Activated CD4-positive, alpha-beta T cell treated with anti-CD3 and anti-CD28 coated beads, Interleukin-2, Interleukin-6, amounts not matched to agents 100 ng/mL and 50 ng/mL, durations not matched to agents 16 hours and 8 hours (primary cell): ENCODE results near the gene SCIN.

Experiments
- DNase-seq: peaks from one replicate; pipeline ENCODE4 v3.0.0-alpha.2; 2020

The SCIN gene

GRCh38 chr7:12569673-12570072, 847 bp upstream of the SCIN start:
- DNase-seq = no peak

- DNase-seq = peak; percentile 1
These were observed 369 bp upstream of the SCIN start for GRCh38 chr7:12570168-12570533.

- no peak for DNase-seq
These were observed 1.2 kb downstream of the SCIN start for GRCh38 chr7:12571691-12572090.

- DNase-seq = no peak
These were observed 2.5 kb downstream of the SCIN start for GRCh38 chr7:12572941-12573575.

GRCh38 chr7:12573885-12574284, 3.4 kb downstream of the SCIN start:
- no peak for DNase-seq

- no peak for DNase-seq
These were observed 8.6 kb downstream of the SCIN start for GRCh38 chr7:12578930-12579640.

- DNase-seq = no peak
These were observed 11.4 kb downstream of the SCIN start for GRCh38 chr7:12581897-12582296.

GRCh38 chr7:12582362-12582761, 11.8 kb downstream of the SCIN start:
- DNase-seq = no peak

GRCh38 chr7:12583176-12583575, 12.7 kb downstream of the SCIN start:
- no peak for DNase-seq

GRCh38 chr7:12583922-12584321, 13.4 kb downstream of the SCIN start:
- no peak for DNase-seq

- DNase-seq = no peak
These were observed 14.4 kb downstream of the SCIN start for GRCh38 chr7:12584930-12585329.

GRCh38 chr7:12586271-12586670, 15.8 kb downstream of the SCIN start:
- DNase-seq = no peak

GRCh38 chr7:12588259-12588904, 17.9 kb downstream of the SCIN start:
- no peak for DNase-seq

- DNase-seq = no peak
These were observed 20.0 kb downstream of the SCIN start for GRCh38 chr7:12590559-12590958.

GRCh38 chr7:12594122-12594897, 23.8 kb downstream of the SCIN start:
- no peak for DNase-seq

- no peak for DNase-seq
These were observed 24.6 kb downstream of the SCIN start for GRCh38 chr7:12595148-12595547.

- DNase-seq = no peak
These were observed 25.8 kb downstream of the SCIN start for GRCh38 chr7:12596225-12596790.

GRCh38 chr7:12601302-12601869, 30.9 kb downstream of the SCIN start:
- DNase-seq = no peak

GRCh38 chr7:12607134-12607533, 36.6 kb downstream of the SCIN start:
- no peak for DNase-seq

- no peak for DNase-seq
These were observed 39.0 kb downstream of the SCIN start for GRCh38 chr7:12609561-12609960.

GRCh38 chr7:12610899-12611298, 40.4 kb downstream of the SCIN start:
- no peak for DNase-seq

GRCh38 chr7:12612622-12613021, 42.1 kb downstream of the SCIN start:
- no peak for DNase-seq
